ENCODE measurements around the gene C22orf39.

DNA sequence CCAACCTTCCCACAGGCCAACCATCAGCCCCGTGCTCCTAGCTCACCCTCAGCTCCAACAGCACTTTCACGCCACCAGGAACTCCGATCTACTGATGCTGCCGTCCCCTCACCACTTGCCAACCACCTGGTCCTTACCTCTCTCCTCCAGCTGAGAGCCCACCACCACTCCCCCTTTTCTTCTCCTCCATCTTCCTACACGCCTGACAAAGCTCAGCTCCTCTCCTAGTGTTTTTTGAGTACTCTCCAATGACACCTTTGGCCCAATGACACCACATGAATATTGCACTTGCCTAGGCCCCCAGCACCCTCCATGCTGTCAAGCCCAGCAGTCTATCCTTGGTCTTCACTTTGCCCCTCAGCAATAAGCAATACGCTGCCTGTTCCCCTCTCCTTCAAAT lies 46.6 kb downstream of the C22orf39 start:
- TF ChIP-seq, protein P1, sequence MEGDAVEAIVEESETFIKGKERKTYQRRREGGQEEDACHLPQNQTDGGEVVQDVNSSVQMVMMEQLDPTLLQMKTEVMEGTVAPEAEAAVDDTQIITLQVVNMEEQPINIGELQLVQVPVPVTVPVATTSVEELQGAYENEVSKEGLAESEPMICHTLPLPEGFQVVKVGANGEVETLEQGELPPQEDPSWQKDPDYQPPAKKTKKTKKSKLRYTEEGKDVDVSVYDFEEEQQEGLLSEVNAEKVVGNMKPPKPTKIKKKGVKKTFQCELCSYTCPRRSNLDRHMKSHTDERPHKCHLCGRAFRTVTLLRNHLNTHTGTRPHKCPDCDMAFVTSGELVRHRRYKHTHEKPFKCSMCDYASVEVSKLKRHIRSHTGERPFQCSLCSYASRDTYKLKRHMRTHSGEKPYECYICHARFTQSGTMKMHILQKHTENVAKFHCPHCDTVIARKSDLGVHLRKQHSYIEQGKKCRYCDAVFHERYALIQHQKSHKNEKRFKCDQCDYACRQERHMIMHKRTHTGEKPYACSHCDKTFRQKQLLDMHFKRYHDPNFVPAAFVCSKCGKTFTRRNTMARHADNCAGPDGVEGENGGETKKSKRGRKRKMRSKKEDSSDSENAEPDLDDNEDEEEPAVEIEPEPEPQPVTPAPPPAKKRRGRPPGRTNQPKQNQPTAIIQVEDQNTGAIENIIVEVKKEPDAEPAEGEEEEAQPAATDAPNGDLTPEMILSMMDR (IDR thresholded peaks at IDR 0.05): no peak
- no peak for TF ChIP-seq TCF7 (CRISPR knock-in tag; IDR thresholded peaks at IDR 0.05; ENCODE audit: low read depth)
- no peak for TF ChIP-seq ZNF396 (CRISPR knock-in tag; IDR thresholded peaks at IDR 0.05; ENCODE audit: borderline replicate concordance)
- TF ChIP-seq ZNF263 (CRISPR knock-in tag; IDR thresholded peaks at IDR 0.05; ENCODE audit: low read depth): no peak
